ENCODE measurements around the gene TRIM28.

GRCh38 chr19:58563034-58563573, 19.2 kb downstream of the TRIM28 start:
- TF ChIP-seq EZH2 (IDR thresholded peaks at IDR 0.05; ENCODE audit: borderline replicate concordance, low read depth, low read length, severe bottlenecking) (peak; percentile 60), CTCF (IDR thresholded peaks at IDR 0.05; ENCODE audit: extremely low read depth in 1 of 2, insufficient read depth in 1 of 2, low read depth in 1 of 2, low read length in 2 of 2) (no peak), GATA2 (IDR thresholded peaks at IDR 0.05; ENCODE audit: insufficient read depth, insufficient read length, low read depth, low read length) (no peak), FOS (IDR thresholded peaks at IDR 0.05; ENCODE audit: borderline replicate concordance, insufficient read depth, low read length) (no peak), POLR2AphosphoS5 (IDR thresholded peaks at IDR 0.05; ENCODE audit: insufficient read depth, low read depth, low read length) (no peak), MAX (IDR thresholded peaks at IDR 0.05; ENCODE audit: insufficient read depth, insufficient read length) (no peak), POLR2A (IDR thresholded peaks at IDR 0.05; ENCODE audit: low read depth, low read length) (no peak), JUN (IDR thresholded peaks at IDR 0.05; ENCODE audit: borderline replicate concordance, insufficient read depth, insufficient read length, low read depth) (no peak), MYC (IDR thresholded peaks at IDR 0.05; ENCODE audit: low read depth, low read length) (no peak)
